K562 (cell line): ENCODE data around the gene GOLGA8B. TPM values are rescaled to one million over a fixed set of nuclear protein-coding genes. Genes with fewer than 3 reads are reported as not detected.

Experiments
- ATAC-seq: fragments of 200-7000 bp; cut with Tn5 transposase; 3 replicates; pipeline ENCODE4 v1.9.1; 2020; ENCODE audit warnings: moderate library complexity
- BruUV-seq: library from RNA; stranded (reverse); fragments of 400-500 nt; replicated peaks from 2 replicates; lab custom pipeline; 2021; lab: Mats Ljungman, UMichigan
- CTCF ChIA-PET: fragments of 300-600 bp; formaldehyde crosslinking; extraction: SDS; loops from one replicate; lab custom pipeline; 2021; ENCODE audit warnings: low intra/inter-chr PET ratio; lab: Yijun Ruan, JAX
- POLR2A ChIA-PET: fragments of 300-600, 350-650 bp; sonication (Branson Sonifier 250); formaldehyde crosslinking; extraction: SDS; loops from one replicate; lab custom pipeline; 2021; ENCODE audit warnings: antibody characterized with exemption, inconsistent platforms; lab: Yijun Ruan, JAX
- DNase-seq, 4 experiments: peaks; one replicate each; pipeline versions ENCODE4 v3.0.0 to v3.0.0-alpha.2; 2011 to 2018; ENCODE audit warnings: low spot score in 3 of 4, mixed read lengths in 3 of 4; ENCODE audit errors: extremely low read depth in 1 of 4
- FAIRE-seq: peaks from 2 replicates; lab custom pipeline; 2011; peaks lifted over from hg19 to GRCh38; lab: Jason Lieb, UNC
- H2AFZ ChIP-seq: 2 replicates; pipeline ENCODE4 v1.6.0; 2011; ENCODE audit warnings: low read depth, low read length, control low read depth, inconsistent platforms
- H3K27ac ChIP-seq: fragments of 200-600 bp; 3 replicates; pipeline ENCODE4 v1.8.0; 2011; ENCODE audit warnings: low read depth, mild to moderate bottlenecking, control low read depth, inconsistent platforms, low read length, moderate library complexity, mixed read lengths; ENCODE audit errors: extremely low read depth
- H3K27me3 ChIP-seq, 2 experiments: fragments of 300-600 bp in 1 of 2; 2 replicates in 1 of 2; 3 replicates in 1 of 2; pipeline versions ENCODE4 v1.6.0 to v1.8.0; 2011; ENCODE audit warnings: inconsistent platforms in 2 of 2, low read length in 2 of 2, mild to moderate bottlenecking in 1 of 2, mixed read lengths in 1 of 2, moderate library complexity in 1 of 2; ENCODE audit not compliant: control insufficient read depth in 2 of 2, insufficient read depth in 2 of 2
- H3K36me3 ChIP-seq: fragments of 300-600 bp; 3 replicates; pipeline ENCODE4 v1.8.0; 2011; ENCODE audit warnings: mild to moderate bottlenecking, low read length, inconsistent platforms; ENCODE audit not compliant: control insufficient read depth, insufficient read depth
- H3K4me1 ChIP-seq, 2 experiments: fragments of 200-600 bp in 1 of 2; replicated peaks in 1 of 2; 2 replicates in 1 of 2; 3 replicates in 1 of 2; pipeline versions ENCODE4 v1.5.1 to v1.8.0; 2011; ENCODE audit warnings: inconsistent platforms in 2 of 2, low read length in 2 of 2, mild to moderate bottlenecking in 1 of 2, mixed read lengths in 1 of 2, moderate library complexity in 1 of 2; ENCODE audit not compliant: control insufficient read depth in 2 of 2, insufficient read depth in 2 of 2
- H3K4me2 ChIP-seq: 2 replicates; pipeline ENCODE4 v1.6.1; 2011; ENCODE audit warnings: low read length, control low read depth, inconsistent platforms, mixed read lengths; ENCODE audit not compliant: insufficient read depth
- H3K4me3 ChIP-seq: fragments of 200-600 bp; sonication (generic), shearing (Covaris generic); 2 replicates; pipeline ENCODE4 v1.5.1; 2016; ENCODE audit warnings: control low read depth, inconsistent platforms
- H3K79me2 ChIP-seq: fragments of 200-600 bp; 3 replicates; pipeline ENCODE4 v1.8.0; 2011; ENCODE audit warnings: low read length, inconsistent platforms; ENCODE audit not compliant: control insufficient read depth, insufficient read depth
- H3K9ac ChIP-seq, 2 experiments: 2 replicates each; pipeline versions ENCODE4 v1.6.0 to v1.6.1; 2011; ENCODE audit warnings: low read depth in 2 of 2, low read length in 2 of 2, control low read depth in 1 of 2, inconsistent platforms in 1 of 2, mild to moderate bottlenecking in 1 of 2, mixed read lengths in 1 of 2; ENCODE audit not compliant: insufficient read depth in 1 of 2
- H3K9me1 ChIP-seq: one replicate; pipeline ENCODE4 v1.6.0; 2011; ENCODE audit warnings: inconsistent platforms, mild to moderate bottlenecking, low read length, moderate library complexity; ENCODE audit not compliant: control insufficient read depth, insufficient read depth
- H3K9me3 ChIP-seq: replicated peaks from 2 replicates; pipeline ENCODE4 v1.5.1; 2011; ENCODE audit warnings: low read depth, low read length, inconsistent platforms; ENCODE audit not compliant: control insufficient read depth, insufficient read depth
- H4K20me1 ChIP-seq: replicated peaks from 2 replicates; pipeline ENCODE4 v1.6.1; 2011; ENCODE audit warnings: low read length, inconsistent platforms, mixed read lengths; ENCODE audit not compliant: control insufficient read depth, insufficient read depth
- HBP1 ChIP-seq: fragments of 450-650 bp; formaldehyde crosslinking; IDR thresholded peaks from 2 replicates; pipeline ENCODE4 v1.4.0; 2022; ENCODE audit warnings: missing genetic modification characterization
- ID3 ChIP-seq, 2 experiments: fragments of 250-450 bp in 1 of 2; fragments of 450-650 bp in 1 of 2; sonication (Bioruptor Pico) in 1 of 2; IDR thresholded peaks; 2 replicates each; pipeline versions ENCODE4 v1.6.1 to v1.8.0; 2016 to 2021; ENCODE audit warnings: mild to moderate bottlenecking in 2 of 2, moderate library complexity in 2 of 2, missing compliant biosample characterization in 1 of 2, missing genetic modification characterization in 1 of 2
- MIER1 ChIP-seq: fragments of 450-650 bp; IDR thresholded peaks from 2 replicates; pipeline ENCODE4 v1.6.1; 2016; ENCODE audit warnings: antibody characterized with exemption, mild to moderate bottlenecking, low read depth
- MYNN ChIP-seq, 2 experiments: sonication (generic); formaldehyde crosslinking in 1 of 2; IDR thresholded peaks; 2 replicates each; pipeline versions ENCODE4 v1.5.0 to v1.6.1; 2016 to 2020; ENCODE audit warnings: antibody characterized with exemption in 1 of 2, missing genetic modification reagents in 1 of 2
- NCOR1 ChIP-seq: fragments of 450-650 bp; IDR thresholded peaks from 2 replicates; pipeline ENCODE4 v1.6.1; 2016; ENCODE audit warnings: mild to moderate bottlenecking, moderate library complexity
- PHB2 ChIP-seq: fragments of 450-650 bp; IDR thresholded peaks from 2 replicates; pipeline ENCODE4 v1.6.1; 2017; ENCODE audit warnings: low read depth
- RBM15 ChIP-seq: fragments of 200-400 bp; formaldehyde crosslinking; IDR thresholded peaks from 2 replicates; pipeline ENCODE4 v1.6.1; 2018; ENCODE audit warnings: mild to moderate bottlenecking, low read length, moderate library complexity; ENCODE audit not compliant: insufficient read depth
- SAFB ChIP-seq: fragments of 200-400 bp; formaldehyde crosslinking; IDR thresholded peaks from 2 replicates; pipeline ENCODE4 v1.6.1; 2017; ENCODE audit warnings: low read depth, low read length, borderline replicate concordance
- SIX5 ChIP-seq, 2 experiments: IDR thresholded peaks; 2 replicates each; pipeline ENCODE4 v1.6.1; 2011; ENCODE audit warnings: low read length in 2 of 2, borderline replicate concordance in 1 of 2, low read depth in 1 of 2, mild to moderate bottlenecking in 1 of 2, moderate library complexity in 1 of 2; ENCODE audit not compliant: insufficient read depth in 1 of 2
- SREBF1 ChIP-seq: fragments of 150-350 bp; IDR thresholded peaks from 2 replicates; pipeline ENCODE4 v1.6.1; 2014; ENCODE audit warnings: antibody characterized with exemption, low read depth, low read length, borderline replicate concordance
- ZNF12 ChIP-seq: sonication (generic); formaldehyde crosslinking; IDR thresholded peaks from 2 replicates; pipeline ENCODE4 v1.4.0; 2020; ENCODE audit warnings: mild to moderate bottlenecking, missing genetic modification reagents
- ZNF449 ChIP-seq: fragments of 250-450 bp; sonication (Bioruptor Pico); IDR thresholded peaks from 2 replicates; pipeline ENCODE4 v1.8.0; 2022; ENCODE audit warnings: moderate library complexity, mild to moderate bottlenecking, inconsistent platforms
- WGBS: fragments of 100-300 bp; shearing (Covaris generic); methylation state at CpG from one replicate; pipeline ENCODE4 v1.1.6; 2016; ENCODE audit warnings: low coverage, mixed read lengths; ENCODE audit not compliant: insufficient coverage; ENCODE audit errors: missing lambda C conversion rate; 5-methylcytosine and 5-hydroxymethylcytosine counted together
- in situ Hi-C: fragments of 300-500 bp; cut with MboI; formaldehyde crosslinking; loops from 4 replicates; pipeline ENCODE4 v1.15.0; 2018; ENCODE audit warnings: inconsistent platforms, mixed read lengths
- intact Hi-C: fragments of 100-400 bp; cut with micrococcal nuclease; formaldehyde crosslinking; loops from 2 replicates; pipeline ENCODE4 v1.14.2; 2022
- polyA plus RNA-seq, 8 experiments: library from polyadenylated mRNA; depleted of rRNA in 4 of 8; stranded (reverse) in 5 of 8; unstranded in 3 of 8; fragments of >200 nt; fragmentation: Nextera tagmentation in 2 of 8; fragmentation: Illumina TruSeq in 1 of 8; extraction: Ambion mirVana in 2 of 8; extraction: Trizol in 1 of 8; gene quantifications; 2 replicates each; pipeline versions ENCODE4 v1.2.1 to v1.2.3, GENCODE V29; 2011 to 2014; ENCODE audit warnings: inconsistent platforms in 1 of 8, missing spikeins in 1 of 8
- total RNA-seq, 7 experiments: library from RNA; depleted of rRNA in 6 of 7; stranded (reverse); fragments of >200 nt in 6 of 7; fragmentation: Illumina TruSeq in 2 of 7; extraction: Trizol in 2 of 7; gene quantifications; 2 replicates each; pipeline versions ENCODE4 v1.2.1 to v1.2.3, GENCODE V29; 2011 to 2021; ENCODE audit warnings: low replicate concordance in 1 of 7
- TF ChIP-seq, protein P1 (sequence below): fragments of 450-650 bp; IDR thresholded peaks from 2 replicates; pipeline ENCODE4 v1.6.1; 2018; ENCODE audit not compliant: partially characterized antibody

The GOLGA8B gene
- total and polyA plus RNA-seq, 9 of the 15 experiments (the other 6 are each of a cell fraction or from before 2014, with no cell fraction given), result 7.9 to 236 (median 54.1) TPM

- POLR2A ChIA-PET, result interaction anchor here (1.8 kb wide), 1 partner anchor 14 kb away, joined by 6 read pairs; no protein-coding TSS in a partner anchor
- FAIRE-seq, result peak; percentile 44
- TF ChIP-seq SIX5 (IDR thresholded peaks at IDR 0.05; ENCODE audit: borderline replicate concordance in 1 of 2, insufficient read depth in 1 of 2, low read depth in 1 of 2, low read length in 2 of 2), result no peak
- no peak for TF ChIP-seq ZNF449 (CRISPR knock-in tag)
- TF ChIP-seq RBM15, result no peak
- no peak for TF ChIP-seq SAFB
- no peak for TF ChIP-seq MYNN (IDR thresholded peaks at IDR 0.05)
- no peak for TF ChIP-seq MYNN (CRISPR knock-in tag; IDR thresholded peaks at IDR 0.05)
- no peak for TF ChIP-seq ZNF12 (CRISPR knock-in tag)
- no peak for TF ChIP-seq MIER1
- TF ChIP-seq, protein P1, sequence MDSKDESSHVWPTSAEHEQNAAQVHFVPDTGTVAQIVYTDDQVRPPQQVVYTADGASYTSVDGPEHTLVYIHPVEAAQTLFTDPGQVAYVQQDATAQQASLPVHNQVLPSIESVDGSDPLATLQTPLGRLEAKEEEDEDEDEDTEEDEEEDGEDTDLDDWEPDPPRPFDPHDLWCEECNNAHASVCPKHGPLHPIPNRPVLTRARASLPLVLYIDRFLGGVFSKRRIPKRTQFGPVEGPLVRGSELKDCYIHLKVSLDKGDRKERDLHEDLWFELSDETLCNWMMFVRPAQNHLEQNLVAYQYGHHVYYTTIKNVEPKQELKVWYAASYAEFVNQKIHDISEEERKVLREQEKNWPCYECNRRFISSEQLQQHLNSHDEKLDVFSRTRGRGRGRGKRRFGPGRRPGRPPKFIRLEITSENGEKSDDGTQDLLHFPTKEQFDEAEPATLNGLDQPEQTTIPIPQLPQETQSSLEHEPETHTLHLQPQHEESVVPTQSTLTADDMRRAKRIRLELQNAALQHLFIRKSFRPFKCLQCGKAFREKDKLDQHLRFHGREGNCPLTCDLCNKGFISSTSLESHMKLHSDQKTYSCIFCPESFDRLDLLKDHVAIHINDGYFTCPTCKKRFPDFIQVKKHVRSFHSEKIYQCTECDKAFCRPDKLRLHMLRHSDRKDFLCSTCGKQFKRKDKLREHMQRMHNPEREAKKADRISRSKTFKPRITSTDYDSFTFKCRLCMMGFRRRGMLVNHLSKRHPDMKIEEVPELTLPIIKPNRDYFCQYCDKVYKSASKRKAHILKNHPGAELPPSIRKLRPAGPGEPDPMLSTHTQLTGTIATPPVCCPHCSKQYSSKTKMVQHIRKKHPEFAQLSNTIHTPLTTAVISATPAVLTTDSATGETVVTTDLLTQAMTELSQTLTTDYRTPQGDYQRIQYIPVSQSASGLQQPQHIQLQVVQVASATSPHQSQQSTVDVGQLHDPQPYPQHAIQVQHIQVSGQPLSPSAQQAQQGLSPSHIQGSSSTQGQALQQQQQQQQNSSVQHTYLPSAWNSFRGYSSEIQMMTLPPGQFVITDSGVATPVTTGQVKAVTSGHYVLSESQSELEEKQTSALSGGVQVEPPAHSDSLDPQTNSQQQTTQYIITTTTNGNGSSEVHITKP, result no peak
- TF ChIP-seq SREBF1, result no peak
- TF ChIP-seq HBP1, result no peak
- TF ChIP-seq ID3 (CRISPR knock-in tag; IDR thresholded peaks at IDR 0.05), result no peak
- no peak for TF ChIP-seq ID3 (tag; IDR thresholded peaks at IDR 0.05)
- no peak for TF ChIP-seq NCOR1
- TF ChIP-seq PHB2, result no peak
These were observed 15.5 kb upstream of the GOLGA8B start for GRCh38 chr15:34598799-34599585.

More at GRCh38 chr15:34598799-34599585, 15.5 kb upstream of the GOLGA8B start:
- Histone ChIP-seq H3K27ac (no peak overlapping the region), H3K9ac (no peak overlapping the region), H3K9me3 (no peaks in the 10 kb centered on the region), H3K79me2 (no peaks in the 10 kb centered on the region), H3K4me1 (no peaks in the 10 kb centered on the region), H3K4me2 (no peak overlapping the region), H3K27me3 (no peaks in the 10 kb centered on the region), H4K20me1 (no peaks in the 10 kb centered on the region), H2AFZ (no peak overlapping the region; the same call in 1 of the 2 replicates), H3K4me3 (no peak overlapping the region), H3K36me3 (no peaks in the 10 kb centered on the region), H3K9me1 (no peaks in the 10 kb centered on the region)
- CTCF ChIA-PET, result no interaction called here
- ATAC-seq (no peak), DNase-seq (no peak)
- intact Hi-C loops (no loop called here), in situ Hi-C loops (no loop called here)
- WGBS, result 25% methylated on average over 2 of the region's 2 CpGs
- BruUV-seq, result no TSS peak
